ENCODE measurements around the gene TARS2. TPM values are rescaled to one million over a fixed set of nuclear protein-coding genes. Genes with fewer than 3 reads are reported as not detected.

Gene TARS2
- total and polyA plus RNA-seq, 2 donors = 15.8 to 18.0 TPM

DNA sequence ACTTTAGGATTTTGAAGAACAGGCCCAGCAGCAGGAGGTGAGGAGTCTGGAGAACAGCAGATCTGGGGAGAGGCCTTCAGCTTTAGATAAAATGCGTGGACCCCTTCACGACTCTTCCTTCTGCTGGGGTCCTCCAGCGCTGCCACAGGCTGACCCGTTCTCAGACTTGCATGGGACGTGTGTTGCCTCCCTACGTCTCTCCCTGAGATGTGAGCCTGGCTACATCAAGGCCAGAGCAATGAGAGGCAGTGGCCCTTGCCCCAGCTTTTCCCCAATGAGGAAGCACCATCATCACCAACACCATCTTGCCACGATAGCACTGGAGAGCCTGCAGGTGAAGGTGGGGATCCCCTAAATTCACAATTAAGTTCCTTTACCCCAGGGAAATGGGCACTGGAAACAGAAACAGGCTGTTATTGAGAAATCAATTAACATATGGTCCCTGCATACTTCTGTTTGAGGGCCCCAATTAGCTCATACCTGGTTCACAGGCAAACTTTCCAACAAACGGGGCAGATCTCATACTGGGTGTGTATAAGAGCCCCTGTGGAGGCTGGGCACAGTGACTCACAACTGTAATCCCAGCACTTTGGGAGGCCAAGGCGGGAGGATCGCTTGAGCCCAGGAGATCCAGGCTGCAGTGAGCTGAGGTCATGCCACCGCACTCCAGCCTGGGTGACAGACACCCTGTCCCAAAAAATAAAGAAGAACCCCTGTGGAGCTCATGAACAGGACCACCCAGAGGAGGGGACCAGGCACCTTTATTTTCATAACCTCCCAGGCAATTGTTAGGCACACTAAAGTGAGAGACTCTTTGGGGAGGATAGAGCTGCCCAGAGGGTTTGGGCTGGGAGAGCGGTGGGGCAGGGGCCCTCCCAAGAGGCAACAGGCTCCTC lies 49.9 kb downstream of the TARS2 start:
- no peak for DNase-seq (ENCODE audit: extremely low spot score)
- H3K27ac ChIP-seq (ENCODE audit: low read depth) = no peak overlapping the region
- 93% methylated on average over 12 of the region's 12 CpGs for WGBS
- peaks cover 2% of the 10 kb centered on the region for H3K4me1 ChIP-seq (ENCODE audit: insufficient read depth)
- H3K36me3 ChIP-seq (ENCODE audit: insufficient read depth) = no peaks in the 10 kb centered on the region
- H3K4me3 ChIP-seq (ENCODE audit: low read depth, low read length) = no peak overlapping the region

GRCh38 chr1:150537732-150538684 lies 50.8 kb downstream of the TARS2 start:
- Histone ChIP-seq H3K27ac (ENCODE audit: low read depth) (no peak overlapping the region), H3K4me1 (ENCODE audit: insufficient read depth) (peaks cover 2% of the 10 kb centered on the region)

DNA sequence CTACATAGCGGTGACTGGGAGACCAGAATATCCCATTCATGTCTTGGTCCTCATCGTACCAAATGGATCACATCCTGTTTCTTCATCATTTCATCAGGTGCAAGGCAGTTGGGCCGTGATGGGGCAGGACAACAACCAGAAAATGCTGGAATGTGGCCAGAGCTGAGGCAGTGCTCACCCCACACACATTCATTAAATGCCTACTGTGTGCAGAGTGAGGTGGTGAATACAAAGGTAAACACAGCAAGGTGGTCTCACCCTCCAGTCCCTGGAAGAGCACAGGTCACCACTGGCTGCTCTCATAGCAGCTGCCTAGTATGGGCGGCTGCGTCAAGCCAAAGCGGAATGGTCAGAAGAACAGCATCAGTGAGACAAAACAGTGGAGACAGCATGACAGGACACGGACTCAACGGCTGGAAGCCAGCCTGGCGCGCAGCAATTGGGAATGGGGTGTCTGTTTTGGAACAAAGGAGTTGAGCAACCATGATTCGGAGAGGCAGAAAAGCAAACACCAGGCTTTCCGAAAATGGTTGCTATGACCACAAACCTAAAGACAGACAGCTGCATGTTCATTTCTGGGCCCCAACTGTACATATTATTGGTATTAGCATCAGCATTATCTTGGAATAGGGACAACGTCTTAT lies 56.4 kb downstream of the TARS2 start:
- Histone ChIP-seq H3K4me3 (ENCODE audit: low read depth, low read length) (no peak overlapping the region), H3K4me1 (ENCODE audit: insufficient read depth) (no peaks in the 10 kb centered on the region), H3K27ac (ENCODE audit: low read depth) (no peak overlapping the region), H3K36me3 (ENCODE audit: insufficient read depth) (no peaks in the 10 kb centered on the region)
- 67% methylated on average over 13 of the region's 13 CpGs for WGBS
- DNase-seq (ENCODE audit: extremely low spot score) = no peak

More at GRCh38 chr1:150537732-150538684, 50.8 kb downstream of the TARS2 start:
- DNase-seq (ENCODE audit: extremely low spot score) = no peak
- WGBS = 51% methylated on average over 17 of the region's 17 CpGs
- H3K36me3 ChIP-seq (ENCODE audit: insufficient read depth) = no peaks in the 10 kb centered on the region
- no peak overlapping the region for H3K4me3 ChIP-seq (ENCODE audit: low read depth, low read length)

DNA sequence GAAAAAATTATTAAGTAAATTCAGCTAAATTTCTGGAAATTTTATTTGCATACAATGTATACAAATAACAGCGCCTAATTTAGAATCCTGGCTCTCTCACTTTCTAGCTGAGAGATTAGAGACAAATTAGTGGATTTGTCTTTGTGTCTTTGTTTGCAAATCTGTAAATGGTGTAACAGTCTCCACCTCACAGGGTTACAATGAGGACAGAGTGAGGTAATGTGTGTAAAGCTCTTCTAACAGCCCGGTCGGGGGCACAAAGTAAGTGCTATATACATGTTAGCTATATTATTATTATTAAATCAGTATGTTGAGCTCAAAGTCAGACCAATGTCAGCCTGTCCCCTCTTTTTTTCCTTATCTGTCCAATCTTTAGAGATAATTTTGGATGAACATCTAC lies 57.0 kb downstream of the TARS2 start:
- WGBS = 58% methylated on average over 3 of the region's 3 CpGs
- no peak overlapping the region for H3K4me3 ChIP-seq (ENCODE audit: low read depth, low read length)
- no peak overlapping the region for H3K27ac ChIP-seq (ENCODE audit: low read depth)
- no peaks in the 10 kb centered on the region for H3K36me3 ChIP-seq (ENCODE audit: insufficient read depth)
- no peak for DNase-seq (ENCODE audit: extremely low spot score)
- H3K4me1 ChIP-seq (ENCODE audit: insufficient read depth) = no peaks in the 10 kb centered on the region

DNA sequence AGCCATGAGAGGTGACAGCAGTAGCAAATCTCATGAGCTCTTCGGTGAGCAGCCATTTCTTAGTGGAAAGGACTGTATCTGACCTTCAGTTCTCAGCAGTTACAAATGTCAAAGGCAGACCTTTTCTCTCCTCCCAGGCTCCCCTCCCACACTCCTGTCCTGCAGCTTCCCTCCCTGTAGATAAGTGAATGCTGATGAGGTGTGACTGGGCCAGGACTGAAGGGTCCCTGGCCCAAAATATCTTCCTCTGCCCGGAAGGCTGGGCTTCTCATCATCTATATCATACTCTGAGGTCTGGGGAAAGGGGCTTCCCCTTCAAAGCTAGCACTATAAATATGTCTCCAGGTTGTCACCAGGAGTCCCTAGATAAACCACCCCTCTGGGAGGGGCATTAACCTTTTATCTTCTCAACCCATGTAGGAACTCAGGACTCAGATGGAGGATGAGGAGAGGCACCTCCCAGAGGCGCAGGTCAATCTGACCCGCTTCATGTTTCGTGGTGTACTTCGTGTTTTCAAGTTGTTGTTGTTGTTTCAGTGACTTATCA lies 58.3 kb downstream of the TARS2 start:
- no peak for DNase-seq (ENCODE audit: extremely low spot score)
- H3K4me3 ChIP-seq (ENCODE audit: low read depth, low read length) = no peak overlapping the region
- no peaks in the 10 kb centered on the region for H3K36me3 ChIP-seq (ENCODE audit: insufficient read depth)
- 79% methylated on average over 6 of the region's 6 CpGs for WGBS
- H3K27ac ChIP-seq (ENCODE audit: low read depth) = no peak overlapping the region
- no peaks in the 10 kb centered on the region for H3K4me1 ChIP-seq (ENCODE audit: insufficient read depth)

DNA sequence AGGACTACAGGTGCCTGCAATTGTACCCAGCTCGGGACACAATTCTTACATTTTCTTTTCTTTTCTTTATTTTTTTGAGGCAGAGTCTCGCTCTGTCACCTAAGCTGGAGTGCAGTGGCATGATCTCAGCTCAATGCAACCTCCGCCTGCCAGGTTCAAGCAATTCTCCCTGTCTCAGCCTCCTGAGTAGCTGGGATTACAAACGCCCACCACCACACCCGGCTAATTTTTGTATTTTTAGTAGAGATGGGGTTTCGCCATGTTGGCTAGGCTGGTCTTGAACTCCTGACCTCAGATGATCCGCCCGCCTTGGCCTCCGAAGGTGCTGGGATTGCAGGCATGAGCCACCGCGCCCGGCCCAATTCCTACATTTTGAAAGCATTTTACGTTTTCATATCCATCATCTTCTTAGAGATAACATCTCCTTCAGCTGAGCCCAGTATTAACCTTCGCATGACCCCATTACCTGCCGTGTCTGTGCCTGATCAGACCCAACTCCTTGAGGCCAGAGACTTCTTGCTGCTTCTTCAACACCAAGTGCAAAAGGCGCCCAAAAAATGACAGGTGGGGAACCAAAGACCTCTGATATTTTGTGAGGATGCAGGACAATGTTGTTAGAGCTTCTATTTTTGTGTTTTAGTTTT lies 59.2 kb downstream of the TARS2 start:
- no peak overlapping the region for H3K4me3 ChIP-seq (ENCODE audit: low read depth, low read length)
- H3K27ac ChIP-seq (ENCODE audit: low read depth) = no peak overlapping the region
- no peak for DNase-seq (ENCODE audit: extremely low spot score)
- H3K36me3 ChIP-seq (ENCODE audit: insufficient read depth) = no peaks in the 10 kb centered on the region
- WGBS = 82% methylated on average over 16 of the region's 16 CpGs
- H3K4me1 ChIP-seq (ENCODE audit: insufficient read depth) = no peaks in the 10 kb centered on the region

DNA sequence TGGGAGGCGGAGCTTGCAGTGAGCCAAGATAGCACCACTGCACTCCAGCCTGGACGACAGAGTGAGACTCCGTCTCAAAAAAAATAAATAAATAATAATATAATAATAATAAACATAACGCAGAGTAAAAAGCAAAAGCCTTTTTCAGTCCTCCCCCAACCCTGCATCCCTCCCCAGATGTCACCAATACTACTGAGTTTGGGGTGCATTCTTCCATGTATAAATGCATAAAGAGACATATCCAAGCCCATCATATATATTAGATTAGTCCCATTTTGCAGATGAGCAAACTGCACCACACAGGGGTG lies 61.1 kb downstream of the TARS2 start:
- no peak for DNase-seq (ENCODE audit: extremely low spot score)
- Histone ChIP-seq H3K4me1 (ENCODE audit: insufficient read depth) (no peaks in the 10 kb centered on the region), H3K4me3 (ENCODE audit: low read depth, low read length) (peak overlapping the region; percentile 69), H3K36me3 (ENCODE audit: insufficient read depth) (no peaks in the 10 kb centered on the region), H3K27ac (ENCODE audit: low read depth) (peak overlapping the region; percentile 57)
- WGBS = 46% methylated on average over 4 of the region's 4 CpGs

- under 1% methylated on average over 91 of the region's 91 CpGs for WGBS
- Histone ChIP-seq H3K4me1 (ENCODE audit: insufficient read depth) (no peaks in the 10 kb centered on the region), H3K4me3 (ENCODE audit: low read depth, low read length) (peak within 1 kb of the TSS; percentile 69), H3K36me3 (ENCODE audit: insufficient read depth) (no peaks in the 10 kb centered on the region), H3K27ac (ENCODE audit: low read depth) (peak within 1 kb of the TSS; percentile 69)
- no peak for DNase-seq (ENCODE audit: extremely low spot score)
Observed at GRCh38 chr1:150548632-150549495, 61.6 kb downstream of the TARS2 start, which contains the start of gene ADAMTSL4. TSS of gene ADAMTSL4 (plus strand) at chr1:150549408. CDS start at chr1:150552289, 2,881 bp downstream.

DNA sequence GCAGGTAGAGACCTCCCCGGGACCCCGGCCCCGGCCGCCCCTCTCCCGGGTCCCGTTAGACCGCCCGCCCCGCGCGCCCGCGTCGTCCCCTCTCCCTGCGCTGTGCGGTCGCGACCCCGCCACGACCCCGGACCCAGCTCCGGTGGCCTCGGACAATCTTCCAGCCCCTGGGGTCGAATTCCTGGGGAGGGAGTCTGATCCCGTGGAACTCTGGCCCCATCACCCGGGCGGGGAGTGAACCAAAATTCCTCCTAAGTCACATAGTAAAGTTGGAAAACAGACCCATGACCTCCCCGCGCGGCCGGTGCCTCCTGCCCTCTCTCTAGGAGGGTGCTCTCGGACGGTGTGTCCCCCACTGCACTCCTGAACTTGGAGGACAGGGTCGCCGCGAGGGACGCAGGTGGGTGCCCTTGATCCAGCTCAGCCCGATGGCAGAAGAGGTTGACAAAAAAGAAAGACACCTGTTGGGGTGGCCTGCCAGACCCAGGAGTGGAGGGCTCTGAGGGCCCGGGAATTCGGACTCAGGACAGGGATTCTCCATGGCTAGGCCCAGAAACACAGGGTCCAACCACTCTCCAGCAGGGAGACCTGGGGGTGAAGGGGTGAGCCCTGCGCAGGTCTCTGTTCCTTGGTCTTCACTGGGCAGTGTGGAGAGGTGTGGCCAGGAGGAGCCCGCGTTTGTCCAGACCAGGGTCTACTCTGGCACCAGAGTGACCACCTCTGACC lies 62.4 kb downstream of the TARS2 start:
- WGBS = 7% methylated on average over 43 of the region's 43 CpGs
- Histone ChIP-seq H3K36me3 (ENCODE audit: insufficient read depth) (no peaks in the 10 kb centered on the region), H3K27ac (ENCODE audit: low read depth) (peak overlapping the region; percentile 69), H3K4me1 (ENCODE audit: insufficient read depth) (no peaks in the 10 kb centered on the region), H3K4me3 (ENCODE audit: low read depth, low read length) (peak overlapping the region; percentile 69)
- no peak for DNase-seq (ENCODE audit: extremely low spot score)

DNA sequence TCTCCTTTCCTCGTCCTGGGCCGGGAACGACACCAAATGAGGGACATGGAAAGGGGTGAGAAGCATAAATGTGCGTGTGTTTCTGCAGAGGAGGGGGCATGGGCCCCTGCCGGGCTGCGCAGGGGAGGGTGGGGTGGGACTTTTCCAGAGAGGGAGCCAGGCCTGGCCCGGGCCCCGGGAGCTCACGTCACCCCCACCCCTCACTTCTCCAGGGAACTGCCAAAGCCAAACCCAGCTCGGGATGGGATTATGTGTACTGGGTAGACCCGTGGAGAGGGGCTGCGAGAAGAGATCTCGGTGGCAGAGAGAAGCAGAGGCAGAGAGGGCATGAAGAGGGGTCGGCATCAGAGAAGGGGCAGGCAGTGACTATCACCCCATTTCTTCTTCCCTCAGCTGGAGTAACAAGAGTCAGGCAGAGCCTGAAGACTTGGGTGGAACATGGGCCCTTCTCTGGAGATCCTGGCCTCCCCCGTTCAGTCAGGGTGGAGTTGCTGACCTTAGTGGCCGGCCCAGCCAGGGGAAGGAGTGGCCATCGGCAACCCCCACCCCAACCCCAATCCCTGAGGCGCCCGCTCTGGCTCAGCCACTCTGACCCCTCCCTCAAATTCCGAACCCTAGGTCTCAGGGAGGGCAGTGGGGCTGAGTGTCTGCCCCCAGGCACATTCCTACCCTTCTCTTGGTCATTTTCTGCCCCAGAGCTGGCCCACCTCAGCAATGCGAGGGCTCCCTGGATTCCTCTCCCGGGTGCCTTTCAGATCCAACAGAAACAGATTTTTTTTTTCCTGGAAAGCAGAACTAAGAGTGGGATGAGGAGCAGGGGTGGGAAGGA lies 63.2 kb downstream of the TARS2 start:
- H3K36me3 ChIP-seq (ENCODE audit: insufficient read depth) = no peaks in the 10 kb centered on the region
- 25% methylated on average over 22 of the region's 22 CpGs for WGBS
- H3K4me3 ChIP-seq (ENCODE audit: low read depth, low read length) = peak overlapping the region; percentile 69
- no peak for DNase-seq (ENCODE audit: extremely low spot score)
- peak overlapping the region; percentile 82 for H3K27ac ChIP-seq (ENCODE audit: low read depth)
- H3K4me1 ChIP-seq (ENCODE audit: insufficient read depth) = no peaks in the 10 kb centered on the region
